GM15510 (cell line): Measurements from ENCODE around the gene MCOLN1.

Experiments
- POLR2A ChIP-seq: IDR thresholded peaks from 3 replicates; pipeline ENCODE4 v1.6.1; 2011; ENCODE audit warnings: borderline replicate concordance; ENCODE audit not compliant: insufficient read length; ENCODE audit errors: extremely low read depth

Gene MCOLN1

GRCh38 chr19:7527516-7528191, 5.2 kb downstream of the MCOLN1 start:
- no peak for TF ChIP-seq POLR2A

GRCh38 chr19:7528192-7528519, 5.7 kb downstream of the MCOLN1 start:
- TF ChIP-seq POLR2A, result no peak

GRCh38 chr19:7528522-7529245, 6.3 kb downstream of the MCOLN1 start:
- no peak for TF ChIP-seq POLR2A

GRCh38 chr19:7529246-7529600, 6.8 kb downstream of the MCOLN1 start:
- no peak for TF ChIP-seq POLR2A

- TF ChIP-seq POLR2A, result no peak
These were observed 7.4 kb downstream of the MCOLN1 start for GRCh38 chr19:7529610-7530490.

- no peak for TF ChIP-seq POLR2A
These were observed 11.0 kb downstream of the MCOLN1 start for GRCh38 chr19:7533281-7533885.

- peak; percentile 29 for TF ChIP-seq POLR2A
These were observed 11.6 kb downstream of the MCOLN1 start for GRCh38 chr19:7533925-7534480.

GRCh38 chr19:7534531-7535046, 12.2 kb downstream of the MCOLN1 start:
- TF ChIP-seq POLR2A, result no peak

GRCh38 chr19:7535047-7535997, 12.9 kb downstream of the MCOLN1 start, which contains the start of gene PNPLA6:
Gene PNPLA6, plus strand, starts transcription at chr19:7535717. Its CDS starts 72 bp downstream, at chr19:7535789.
- peak; percentile 50 for TF ChIP-seq POLR2A

- TF ChIP-seq POLR2A, result no peak
These were observed 13.7 kb downstream of the MCOLN1 start for GRCh38 chr19:7535998-7536695.

GRCh38 chr19:7539827-7540425, 17.5 kb downstream of the MCOLN1 start:
- no peak for TF ChIP-seq POLR2A

- no peak for TF ChIP-seq POLR2A
These were observed 18.5 kb downstream of the MCOLN1 start for GRCh38 chr19:7540761-7541474.

GRCh38 chr19:7541475-7541824, 19.0 kb downstream of the MCOLN1 start:
- no peak for TF ChIP-seq POLR2A
